GM19023 (cell line): ENCODE measurements around the gene POU2F2.

Experiments
- ATAC-seq: cut with Tn5 transposase; IDR thresholded peaks from one replicate; pipeline ENCODE4 v1.9.1; 2021; ENCODE audit warnings: mild to moderate bottlenecking, moderate library complexity; ENCODE audit not compliant: unreplicated experiment

Gene POU2F2

DNA sequence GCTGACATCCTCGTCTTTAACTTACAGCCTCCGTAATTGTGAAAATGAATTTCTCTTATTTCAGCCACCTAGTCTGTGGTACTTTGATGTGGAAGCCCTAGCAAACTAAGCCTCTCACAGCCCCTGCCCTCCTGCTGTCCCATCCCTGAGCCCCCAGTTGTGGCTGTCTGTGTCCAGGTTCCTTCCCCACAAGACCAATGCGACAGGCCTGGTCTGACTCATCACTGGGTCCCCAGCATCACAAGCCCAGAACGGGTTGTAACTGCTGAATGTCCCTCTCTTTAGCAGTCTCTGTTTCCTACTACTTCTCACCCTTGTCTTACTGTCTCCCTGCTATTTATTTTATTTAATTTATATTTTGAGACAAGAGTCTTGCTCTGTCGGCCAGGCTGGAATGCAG is 5.7 kb downstream of the POU2F2 start:
- ATAC-seq: no peak

- no peak for ATAC-seq
These were observed 6.7 kb downstream of the POU2F2 start for GRCh38 chr19:42125536-42125935.

DNA sequence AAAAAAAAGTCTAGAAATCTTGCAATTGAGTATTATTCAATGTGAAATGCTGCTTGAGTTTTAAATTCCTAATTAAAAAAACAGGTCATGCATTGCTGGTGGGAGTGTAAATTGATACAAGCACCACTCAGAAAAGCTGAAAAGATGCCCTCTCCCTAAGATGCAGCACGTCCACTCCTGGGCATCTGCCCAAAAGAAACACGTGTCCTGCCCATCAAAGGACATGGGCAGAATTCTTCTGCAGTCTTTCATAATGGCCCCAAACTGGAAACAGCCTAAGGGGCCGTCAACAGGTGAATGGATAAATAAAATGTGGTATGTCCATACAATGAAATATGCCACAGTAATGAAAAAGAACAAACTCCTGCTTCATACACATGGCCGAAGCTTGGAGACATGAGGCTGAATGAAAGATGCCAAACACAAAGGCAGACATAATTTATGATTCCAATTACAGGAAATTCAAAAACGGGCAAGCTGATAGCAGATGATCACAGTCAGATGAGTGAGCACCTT is 7.8 kb downstream of the POU2F2 start:
- ATAC-seq: no peak

DNA sequence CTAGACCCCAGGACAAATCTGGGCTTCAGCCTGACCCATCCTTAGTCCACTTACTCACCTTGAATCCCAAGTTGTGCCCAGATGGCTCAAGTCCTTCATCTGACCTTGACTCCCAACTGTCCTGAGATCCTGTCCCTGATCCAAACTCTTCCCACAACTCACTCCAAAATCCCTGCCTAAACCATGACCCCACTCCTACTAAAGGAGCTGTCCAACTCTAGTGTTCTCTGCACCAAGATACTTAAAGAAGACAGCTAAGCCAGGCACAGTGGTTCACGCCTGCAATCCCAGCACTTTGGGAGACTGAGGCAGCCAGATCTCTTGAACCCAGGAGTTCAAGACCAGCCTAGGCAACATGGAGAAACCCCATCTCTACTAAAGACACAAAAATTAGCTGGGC is 8.5 kb downstream of the POU2F2 start:
- ATAC-seq: no peak

GRCh38 chr19:42122691-42123607 is 9.3 kb downstream of the POU2F2 start:
- no peak for ATAC-seq

DNA sequence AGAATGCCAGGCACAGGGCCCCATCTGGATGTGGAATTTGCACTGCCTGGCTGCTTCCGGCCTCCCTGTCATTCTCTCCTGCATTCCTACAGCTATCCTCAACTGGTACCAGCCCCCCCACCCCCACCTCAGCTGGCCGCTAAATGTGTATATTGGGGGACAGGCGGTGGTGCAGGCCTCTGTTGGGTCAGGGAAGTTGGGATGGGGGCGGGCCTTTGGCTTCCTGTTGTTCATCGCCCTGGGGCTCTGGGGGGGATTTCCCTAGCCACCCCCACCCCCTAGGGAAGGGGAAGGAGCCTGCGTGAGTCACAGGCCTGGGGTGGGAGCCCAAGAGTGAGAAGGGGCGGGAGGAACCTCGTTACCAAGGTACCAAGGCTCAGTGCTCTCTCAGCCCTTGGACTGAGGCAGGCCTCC is 10.6 kb downstream of the POU2F2 start:
- ATAC-seq: no peak

DNA sequence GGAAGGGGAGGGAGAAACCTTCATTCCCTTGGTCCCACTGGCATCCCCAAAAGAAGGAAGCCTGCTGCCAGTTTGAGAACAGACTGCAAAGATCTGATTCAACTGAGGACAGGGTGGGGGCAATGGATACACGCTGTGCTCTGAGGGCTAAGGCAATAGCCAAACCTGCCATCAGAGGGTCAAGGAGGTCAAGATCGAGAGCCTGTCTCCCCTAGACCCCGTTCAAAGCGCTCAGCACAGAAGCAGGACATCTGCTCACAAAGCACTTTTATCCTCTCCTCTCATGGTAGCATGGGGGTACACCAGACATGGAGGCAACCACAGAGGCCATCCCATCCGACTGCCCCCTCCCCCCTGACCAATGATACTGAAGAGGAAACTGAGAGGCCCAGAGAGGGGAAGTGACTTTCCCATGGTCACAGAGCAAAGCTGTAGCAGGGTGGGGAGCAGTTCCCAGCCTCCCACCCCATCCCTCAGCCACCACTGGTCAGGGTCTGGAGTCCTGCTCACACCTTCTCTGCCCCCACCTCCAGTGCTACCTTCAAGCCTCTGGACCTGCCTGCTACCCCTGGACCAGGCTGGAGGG is 11.1 kb downstream of the POU2F2 start:
- no peak for ATAC-seq

DNA sequence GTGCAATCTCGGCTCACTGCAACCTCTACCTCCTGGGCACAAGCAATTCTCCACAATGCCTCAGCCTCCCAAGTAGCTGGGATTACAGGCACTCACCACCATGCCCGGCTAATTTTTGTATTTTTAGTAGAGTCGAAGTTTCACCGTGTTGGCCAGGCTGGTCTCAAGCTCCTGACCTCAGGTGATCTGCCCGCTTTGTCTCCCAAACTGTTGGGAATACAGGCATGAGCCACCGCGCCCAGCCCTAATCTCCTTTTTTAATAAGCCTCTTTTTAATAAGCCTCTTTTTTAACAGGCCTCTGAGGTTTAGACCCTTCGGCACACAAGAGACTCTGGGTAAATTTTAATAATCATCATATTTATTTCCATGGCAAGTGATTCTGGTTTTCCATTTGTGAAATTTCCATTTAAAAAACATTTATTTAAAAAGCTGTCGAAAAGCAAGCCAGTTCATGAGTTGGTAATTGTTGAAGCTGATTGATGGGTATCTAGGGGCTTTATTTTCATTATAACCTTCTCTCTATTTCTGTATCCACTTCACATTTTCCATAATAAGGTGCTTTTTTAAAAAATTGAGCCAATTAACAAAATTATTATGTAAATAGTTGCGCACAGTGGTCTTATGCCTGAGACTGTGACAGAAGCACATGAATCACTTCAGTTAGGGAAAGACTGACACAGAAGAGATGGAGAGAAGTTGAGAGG is 11.8 kb downstream of the POU2F2 start:
- ATAC-seq: no peak

GRCh38 chr19:42117076-42117475 is 15.2 kb downstream of the POU2F2 start:
- no peak for ATAC-seq

- no peak for ATAC-seq
These were observed 15.8 kb downstream of the POU2F2 start for GRCh38 chr19:42116308-42117075.

GRCh38 chr19:42115705-42116104 is 16.5 kb downstream of the POU2F2 start:
- ATAC-seq: no peak

DNA sequence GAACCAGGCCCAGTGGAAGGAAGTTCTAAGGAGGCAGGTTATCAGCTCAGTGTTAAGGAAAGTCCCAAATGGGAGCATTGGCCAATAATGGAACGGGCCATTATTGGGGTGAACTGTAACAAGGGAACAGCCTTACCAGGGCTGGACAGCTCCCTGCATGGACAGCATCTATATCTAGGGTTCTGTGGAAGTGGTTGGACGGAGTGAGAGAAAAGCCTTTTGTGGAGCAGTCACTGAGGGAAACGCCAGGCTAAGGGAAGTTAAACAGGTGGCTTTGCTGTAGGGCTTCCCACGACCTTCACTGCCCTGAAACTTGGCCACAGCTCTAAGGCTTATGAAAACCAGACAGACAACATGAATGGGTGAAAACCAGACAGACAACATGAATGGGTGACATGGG is 17.0 kb downstream of the POU2F2 start:
- ATAC-seq: no peak

DNA sequence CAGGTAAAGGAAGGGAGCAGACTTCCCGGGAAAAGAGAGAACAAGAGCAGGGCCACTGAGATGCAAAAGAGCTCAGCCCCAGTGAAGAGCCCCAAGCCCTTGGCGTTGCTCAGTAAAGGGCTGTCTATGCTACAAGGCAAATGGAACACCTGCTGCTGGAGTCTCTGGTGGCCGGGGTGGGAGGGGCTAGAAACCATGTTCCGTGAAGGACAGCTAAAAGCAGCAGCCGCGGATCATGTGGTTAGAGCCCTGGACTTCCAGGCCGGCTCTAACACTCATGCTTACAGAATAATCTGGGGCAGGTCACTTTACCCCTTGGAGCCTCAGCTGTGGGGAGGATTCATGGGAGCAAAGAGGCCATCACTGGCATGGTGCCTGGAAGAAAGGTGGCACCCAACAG is 17.8 kb downstream of the POU2F2 start:
- peak; percentile 50 for ATAC-seq

DNA sequence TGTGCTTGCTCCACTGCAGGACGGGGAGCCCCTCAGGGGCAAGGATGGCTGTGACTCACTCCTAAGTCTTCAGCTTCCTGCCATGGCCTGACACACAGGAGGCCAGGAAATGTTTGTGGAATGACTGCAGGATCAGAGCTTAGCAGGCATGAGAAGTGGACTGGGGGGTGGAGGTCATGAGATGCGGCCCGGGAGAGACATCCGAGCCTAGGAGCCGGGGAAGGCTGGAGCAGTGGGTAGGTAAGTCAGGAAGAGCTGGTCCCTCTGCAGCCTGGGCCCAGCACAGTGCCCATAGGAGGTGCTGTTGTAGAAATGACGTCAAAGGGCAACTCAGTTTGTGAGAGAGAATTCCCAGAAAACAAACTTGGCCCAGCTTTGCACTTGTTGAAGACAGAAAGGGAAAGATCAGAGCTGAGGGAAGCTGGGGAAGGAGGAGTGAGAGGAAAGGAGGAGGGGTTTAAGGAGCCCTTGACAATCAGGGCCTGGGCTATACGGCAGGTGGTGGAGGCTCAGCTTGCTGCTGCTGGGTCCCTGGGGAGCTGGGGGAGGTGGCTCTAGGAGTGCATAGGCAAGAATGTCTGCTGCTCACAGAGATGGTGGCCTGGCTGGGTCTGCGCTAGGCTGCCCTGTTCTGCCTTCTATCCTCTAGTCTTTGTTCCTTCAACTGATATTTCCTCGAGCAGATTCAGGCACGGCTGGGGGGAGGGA is 18.5 kb downstream of the POU2F2 start:
- ATAC-seq: peak; percentile 65

- ATAC-seq: no peak
These were observed 20.4 kb downstream of the POU2F2 start for GRCh38 chr19:42111811-42112210.

DNA sequence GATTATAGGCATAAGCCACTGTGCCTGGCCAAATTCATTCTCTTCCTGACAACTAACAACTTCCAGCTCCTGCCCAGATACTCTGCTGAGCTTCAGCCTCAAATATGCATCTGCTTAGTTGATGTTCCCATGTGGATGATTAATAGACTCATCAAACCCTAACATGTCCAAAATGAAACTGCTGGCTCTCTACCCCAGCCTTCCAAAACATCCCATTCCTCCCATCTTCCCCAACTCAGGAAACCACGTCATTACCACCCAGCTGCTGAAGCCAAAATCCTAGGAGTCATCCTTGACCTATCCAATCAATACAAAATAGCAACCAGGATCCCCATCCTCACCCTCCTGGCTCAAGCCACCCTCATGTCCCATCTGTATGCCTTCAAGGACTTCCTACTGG is 20.9 kb downstream of the POU2F2 start:
- ATAC-seq: no peak

GRCh38 chr19:42110658-42111057 is 21.6 kb downstream of the POU2F2 start:
- no peak for ATAC-seq

- no peak for ATAC-seq
These were observed 22.4 kb downstream of the POU2F2 start for GRCh38 chr19:42109896-42110295.

GRCh38 chr19:42108527-42109389 is 23.5 kb downstream of the POU2F2 start:
- ATAC-seq: peak; percentile 57
